DMS 273 treated with DMSO at 0.1 percent for 48 hours (cell line): ENCODE data around the gene RHOH.
A peak's percentile ranks its signal among the peaks of the same experiment; 100 is the strongest.
"Not testable (repeated sequence)": the region's sequence is repeated elsewhere in the genome, so short reads cannot be mapped to it uniquely, and the experiment has no call there.

Source experiments
- DNase-seq: peaks from one replicate; lab custom pipeline; 2025; lab: John Stamatoyannopoulos, UW

The RHOH gene

GRCh38 chr4:40196724-40197281 lies at the start of gene RHOH:
TSS of gene RHOH (plus strand) at chr4:40197031. CDS start at chr4:40243387, 46,356 bp downstream.
- no peak for DNase-seq

- not testable (repeated sequence) for DNase-seq
Observed at GRCh38 chr4:40147490-40147889, 49.3 kb upstream of the RHOH start.

GRCh38 chr4:40149960-40150385 lies 46.9 kb upstream of the RHOH start:
- peak; percentile 10 for DNase-seq

- DNase-seq, result no peak
Observed at GRCh38 chr4:40150932-40151331, 45.9 kb upstream of the RHOH start.

- no peak for DNase-seq
Observed at GRCh38 chr4:40152637-40153036, 44.2 kb upstream of the RHOH start.

- DNase-seq, result no peak
Observed at GRCh38 chr4:40157436-40157835, 39.4 kb upstream of the RHOH start.

GRCh38 chr4:40160258-40160657 lies 36.6 kb upstream of the RHOH start:
- DNase-seq, result no peak

- DNase-seq, result no peak
Observed at GRCh38 chr4:40164459-40164858, 32.4 kb upstream of the RHOH start.

- no peak for DNase-seq
Observed at GRCh38 chr4:40165916-40166315, 30.9 kb upstream of the RHOH start.

GRCh38 chr4:40168070-40168469 lies 28.8 kb upstream of the RHOH start:
- DNase-seq, result no peak

GRCh38 chr4:40170588-40170987 lies 26.2 kb upstream of the RHOH start:
- no peak for DNase-seq

GRCh38 chr4:40173470-40173875 lies 23.4 kb upstream of the RHOH start:
- DNase-seq, result no peak

- no peak for DNase-seq
Observed at GRCh38 chr4:40176602-40177001, 20.2 kb upstream of the RHOH start.

- DNase-seq, result no peak
Observed at GRCh38 chr4:40177591-40177990, 19.2 kb upstream of the RHOH start.

- no peak for DNase-seq
Observed at GRCh38 chr4:40178672-40179071, 18.2 kb upstream of the RHOH start.

- no peak for DNase-seq
Observed at GRCh38 chr4:40179360-40179759, 17.5 kb upstream of the RHOH start.

GRCh38 chr4:40180356-40180755 lies 16.5 kb upstream of the RHOH start:
- no peak for DNase-seq

- no peak for DNase-seq
Observed at GRCh38 chr4:40182001-40182400, 14.8 kb upstream of the RHOH start.

- DNase-seq, result no peak
Observed at GRCh38 chr4:40182954-40183353, 13.9 kb upstream of the RHOH start.

GRCh38 chr4:40183615-40184411 lies 13.0 kb upstream of the RHOH start:
- no peak for DNase-seq

GRCh38 chr4:40185830-40186664 lies 10.8 kb upstream of the RHOH start:
- DNase-seq, result no peak

GRCh38 chr4:40186665-40187014 lies 10.2 kb upstream of the RHOH start:
- no peak for DNase-seq

GRCh38 chr4:40187386-40187906 lies 9.4 kb upstream of the RHOH start:
- DNase-seq, result no peak
